IMR-90 (cell line): ENCODE measurements around the gene SLC6A16. TPM values are rescaled to one million over a fixed set of nuclear protein-coding genes. Genes with fewer than 3 reads are reported as not detected.

Source experiments
- ATAC-seq: fragments of 200-7000 bp; cut with Tn5 transposase; 2 replicates; pipeline ENCODE4 v1.9.1; 2020; ENCODE audit warnings: low read depth, mild to moderate bottlenecking, moderate library complexity
- BruUV-seq: library from RNA; stranded (reverse); fragments of 400-500 nt; replicated peaks from 2 replicates; lab custom pipeline; 2021; lab: Mats Ljungman, UMichigan
- CTCF ChIA-PET: fragments of 300-600 bp; formaldehyde crosslinking; extraction: SDS; loops from one replicate; lab custom pipeline; 2021; ENCODE audit warnings: antibody characterized with exemption; lab: Yijun Ruan, JAX
- POLR2A ChIA-PET: fragments of 300-600 bp; sonication (Branson Sonifier 250); formaldehyde crosslinking; loops from one replicate; lab custom pipeline; 2022; ENCODE audit warnings: antibody characterized with exemption; ENCODE audit not compliant: unreplicated experiment; lab: Charles Lee
- DNase-seq: peaks from one replicate; pipeline ENCODE4 v3.0.0; 2013
- H2AFZ ChIP-seq: replicated peaks from 2 replicates; pipeline ENCODE3; 2013; ENCODE audit warnings: low read length, mild to moderate bottlenecking; ENCODE audit not compliant: poor library complexity
- H2AK5ac ChIP-seq: 2 replicates; pipeline ENCODE4 v1.6.1; 2013; ENCODE audit warnings: low read depth, low read length, inconsistent platforms
- H2AK9ac ChIP-seq: replicated peaks from 2 replicates; pipeline ENCODE3; 2013; ENCODE audit warnings: mild to moderate bottlenecking, low read depth, low read length, moderate library complexity; ENCODE audit not compliant: poor library complexity
- H2BK120ac ChIP-seq: 2 replicates; pipeline ENCODE4 v1.6.1; 2013; ENCODE audit warnings: low read depth, low read length, inconsistent platforms
- H2BK15ac ChIP-seq: 3 replicates; pipeline ENCODE4 v1.6.1; 2013; ENCODE audit warnings: low read depth, low read length, inconsistent platforms
- H2BK20ac ChIP-seq: 2 replicates; pipeline ENCODE4 v1.6.1; 2013; ENCODE audit warnings: low read depth, mild to moderate bottlenecking, inconsistent platforms, low read length, moderate library complexity
- H2BK5ac ChIP-seq: 2 replicates; pipeline ENCODE4 v1.6.1; 2013; ENCODE audit warnings: mild to moderate bottlenecking, low read depth, low read length, inconsistent platforms; ENCODE audit not compliant: poor library complexity, severe bottlenecking
- H3K14ac ChIP-seq: replicated peaks from 2 replicates; pipeline ENCODE4 v1.6.1; 2013; ENCODE audit warnings: low read depth, low read length, inconsistent platforms
- H3K18ac ChIP-seq: 2 replicates; pipeline ENCODE4 v1.6.1; 2013; ENCODE audit warnings: low read depth, low read length, control low read depth
- H3K23ac ChIP-seq: 2 replicates; pipeline ENCODE4 v1.6.1; 2013; ENCODE audit warnings: low read depth, low read length, inconsistent platforms
- H3K27ac ChIP-seq: 2 replicates; pipeline ENCODE4 v1.5.1; 2013; ENCODE audit warnings: mild to moderate bottlenecking, control low read depth, low read length; ENCODE audit not compliant: insufficient read depth
- H3K27me3 ChIP-seq: 2 replicates; pipeline ENCODE4 v1.6.1; 2013; ENCODE audit warnings: low read length; ENCODE audit not compliant: control insufficient read depth, insufficient read depth
- H3K36me3 ChIP-seq: 2 replicates; pipeline ENCODE4 v1.6.1; 2013; ENCODE audit warnings: low read length, mixed read lengths; ENCODE audit not compliant: control insufficient read depth, insufficient read depth
- H3K4ac ChIP-seq: 2 replicates; pipeline ENCODE4 v1.6.1; 2013; ENCODE audit warnings: low read depth, low read length, inconsistent platforms
- H3K4me1 ChIP-seq: 2 replicates; pipeline ENCODE4 v1.6.1; 2013; ENCODE audit warnings: low read length, mixed read lengths; ENCODE audit not compliant: control insufficient read depth, insufficient read depth
- H3K4me2 ChIP-seq: 2 replicates; pipeline ENCODE4 v1.6.1; 2013; ENCODE audit warnings: low read depth, mild to moderate bottlenecking, control low read depth, low read length, moderate library complexity
- H3K4me3 ChIP-seq: 2 replicates; pipeline ENCODE4 v1.5.1; 2013; ENCODE audit warnings: low read depth, mild to moderate bottlenecking, control low read depth, low read length, moderate library complexity; ENCODE audit not compliant: insufficient read depth
- H3K56ac ChIP-seq: 2 replicates; pipeline ENCODE4 v1.6.1; 2013; ENCODE audit warnings: low read length, inconsistent platforms; ENCODE audit not compliant: insufficient read depth; ENCODE audit errors: extremely low read depth
- H3K79me1 ChIP-seq, 2 experiments: 2 replicates each; pipeline ENCODE4 v1.6.1; 2013; ENCODE audit warnings: low read length in 2 of 2, inconsistent platforms in 1 of 2, low read depth in 1 of 2
- H3K9ac ChIP-seq: 2 replicates; pipeline ENCODE4 v1.6.1; 2013; ENCODE audit warnings: low read depth, low read length, control low read depth
- H3K9me1 ChIP-seq: 2 replicates; pipeline ENCODE4 v1.6.1; 2013; ENCODE audit warnings: low read length, inconsistent platforms; ENCODE audit not compliant: insufficient read depth
- H3K9me3 ChIP-seq: 2 replicates; pipeline ENCODE4 v1.6.1; 2013; ENCODE audit warnings: low read length; ENCODE audit not compliant: control insufficient read depth, insufficient read depth
- H4K20me1 ChIP-seq: 2 replicates; pipeline ENCODE4 v1.6.1; 2013; ENCODE audit warnings: low read length, inconsistent platforms; ENCODE audit not compliant: insufficient read depth
- H4K5ac ChIP-seq: 2 replicates; pipeline ENCODE4 v1.6.1; 2013; ENCODE audit warnings: mild to moderate bottlenecking, low read depth, low read length, control low read depth
- H4K8ac ChIP-seq, 2 experiments: 2 replicates each; pipeline ENCODE4 v1.6.1; 2013; ENCODE audit warnings: low read depth in 2 of 2, low read length in 2 of 2, control low read depth in 1 of 2, inconsistent platforms in 1 of 2
- H4K91ac ChIP-seq: 2 replicates; pipeline ENCODE4 v1.6.1; 2013; ENCODE audit warnings: low read depth, low read length, inconsistent platforms; ENCODE audit not compliant: insufficient read depth
- CEBPB ChIP-seq: IDR thresholded peaks from 2 replicates; pipeline ENCODE4 v1.6.1; 2012; ENCODE audit warnings: low read depth, low read length, improper control_type of control experiment
- CHD1 ChIP-seq: IDR thresholded peaks from 2 replicates; pipeline ENCODE4 v1.6.1; 2012; ENCODE audit warnings: low read depth, low read length, improper control_type of control experiment
- ELK1 ChIP-seq: fragments of 150-350 bp; IDR thresholded peaks from 2 replicates; pipeline ENCODE4 v1.6.1; 2016; ENCODE audit warnings: low read depth, mild to moderate bottlenecking, low read length, moderate library complexity, borderline replicate concordance
- MAFK ChIP-seq: IDR thresholded peaks from 2 replicates; pipeline ENCODE4 v1.6.1; 2012; ENCODE audit warnings: low read depth, low read length, improper control_type of control experiment
- WGBS, 2 experiments: methylation state at CpG; one replicate each; pipeline versions ENCODE4 v1.1.5 to v1.1.7; 2013; ENCODE audit warnings: missing lambda C conversion rate in 2 of 2; ENCODE audit not compliant: insufficient read length in 1 of 2; ENCODE audit errors: extremely low coverage in 2 of 2; 5-methylcytosine and 5-hydroxymethylcytosine counted together
- dilution Hi-C: fragments of 300-500 bp; cut with HindIII; formaldehyde crosslinking; loops from one replicate; pipeline ENCODE4 v1.14.3; 2018; ENCODE audit warnings: low sequenced_read_pairs; ENCODE audit not compliant: unreplicated experiment
- in situ Hi-C: fragments of 300-500 bp; cut with MboI; formaldehyde crosslinking; loops from 3 replicates; pipeline ENCODE4 v1.14.3; 2019; ENCODE audit warnings: low sequenced_read_pairs, inconsistent platforms, mixed read lengths
- intact Hi-C: fragments of 100-400 bp; cut with micrococcal nuclease; formaldehyde crosslinking; loops from 2 replicates; pipeline ENCODE4 v1.10.0; 2022
- polyA plus RNA-seq, 3 experiments: library from polyadenylated mRNA; depleted of rRNA; stranded (reverse); fragments of >200 nt; gene quantifications; 2 replicates each; pipeline ENCODE4 v1.2.3, GENCODE V29; 2012; ENCODE audit warnings: low replicate concordance in 1 of 3
- total RNA-seq: library from RNA; depleted of rRNA; stranded (reverse); fragments of >200 nt; gene quantifications from 2 replicates; pipeline ENCODE4 v1.2.3, GENCODE V29; 2012

Gene SLC6A16
- total and polyA plus RNA-seq, 2 of the 4 experiments (the other 2 are of a cell fraction) = 0.18 to 0.89 TPM

- Histone ChIP-seq H2AK9ac (no peak overlapping the region), H2BK15ac (no peak overlapping the region), H2AK5ac (no peak overlapping the region), H3K23ac (no peak overlapping the region), H3K4ac (no peak overlapping the region), H3K4me2 (no peak overlapping the region), H3K4me3 (no peak overlapping the region), H2BK20ac (no peak overlapping the region), H2BK120ac (no peak overlapping the region), H3K9ac (no peak overlapping the region), H3K9me1 (no peaks in the 10 kb centered on the region), H3K14ac (no peak overlapping the region), H2AFZ (peak overlapping the region; percentile 32), H3K9me3 (no peaks in the 10 kb centered on the region), H4K91ac (no peak overlapping the region), H3K18ac (no peak overlapping the region), H3K36me3 (no peaks in the 10 kb centered on the region), H3K4me1 (no peaks in the 10 kb centered on the region), H3K79me1 (no peaks in the 10 kb centered on the region), H4K20me1 (no peaks in the 10 kb centered on the region), H2BK5ac (no peak overlapping the region), H3K27me3 (peaks cover 9% of the 10 kb centered on the region; the same call in 1 of the 2 replicates), H4K5ac (no peak overlapping the region), H4K8ac (no peak overlapping the region), H3K56ac (no peak overlapping the region), H3K27ac (no peak overlapping the region)
- no TSS peak for BruUV-seq
- ATAC-seq (no peak), DNase-seq (no peak)
- dilution Hi-C loops = no loop called here
- intact Hi-C loops = no loop called here
- in situ Hi-C loops = no loop called here
- WGBS, 2 experiments = no CpG with 5 or more reads among the region's 11 CpGs
- TF ChIP-seq CHD1 (no peak), MAFK (no peak), ELK1 (no peak), CEBPB (no peak)
- ChIA-PET CTCF (no interaction called here), POLR2A (no interaction called here)
Observed at GRCh38 chr19:49243726-49244125, 81.3 kb downstream of the SLC6A16 start.
